Astrocyte of the spinal cord (primary cell): ENCODE measurements around the gene C16orf86.
"Not testable (repeated sequence)": the region's sequence is repeated elsewhere in the genome, so short reads cannot be mapped to it uniquely, and the experiment has no call there.

Experiments
- DNase-seq: peaks from one replicate; pipeline ENCODE4 v3.0.0; 2011; ENCODE audit warnings: low read depth, low spot score
- H3K4me3 ChIP-seq: 2 replicates; pipeline ENCODE4 v1.5.1; 2011; ENCODE audit warnings: low read depth, mild to moderate bottlenecking, low read length, moderate library complexity
- CTCF ChIP-seq: IDR thresholded peaks from 2 replicates; pipeline ENCODE4 v1.5.1; 2012; ENCODE audit warnings: low read depth, mild to moderate bottlenecking, low read length, inconsistent platforms
- in situ Hi-C: cut with HindIII; loops from 2 replicates; pipeline ENCODE4 v1.10.0; 2017; ENCODE audit warnings: low sequenced_read_pairs

The C16orf86 gene

GRCh38 chr16:67677712-67678111, 11.1 kb downstream of the C16orf86 start:
- in situ Hi-C loops: no loop called here
- TF ChIP-seq CTCF: no peak
- no peak for DNase-seq
- no peak overlapping the region for H3K4me3 ChIP-seq

- no peak overlapping the region for H3K4me3 ChIP-seq
- in situ Hi-C loops: no loop called here
- no peak for DNase-seq
- TF ChIP-seq CTCF: no peak
These were observed 11.9 kb downstream of the C16orf86 start for GRCh38 chr16:67678354-67679023.

GRCh38 chr16:67679935-67680897, 13.6 kb downstream of the C16orf86 start:
- TF ChIP-seq CTCF: no peak
- in situ Hi-C loops: no loop called here
- H3K4me3 ChIP-seq: no peak overlapping the region
- no peak for DNase-seq

- no peak for TF ChIP-seq CTCF
- no peak for DNase-seq
- in situ Hi-C loops: no loop called here
- no peak overlapping the region for H3K4me3 ChIP-seq
These were observed 17.2 kb downstream of the C16orf86 start for GRCh38 chr16:67683767-67684166.

GRCh38 chr16:67685388-67686112, 18.9 kb downstream of the C16orf86 start:
- DNase-seq: no peak
- no peak overlapping the region for H3K4me3 ChIP-seq
- in situ Hi-C loops: no loop called here
- no peak for TF ChIP-seq CTCF

- DNase-seq, H3K4me3 ChIP-seq, in situ Hi-C loops: not testable (repeated sequence)
These were observed 27.1 kb downstream of the C16orf86 start for GRCh38 chr16:67693517-67694285.
